ENCODE data around the gene SLITRK1.

SLITRK1 gene

GRCh38 chr13:83906240-83906820, 24.1 kb upstream of the SLITRK1 start:
- no CpG with 5 or more reads among the region's 25 CpGs for WGBS (ENCODE audit: extremely low coverage, insufficient coverage, low lambda C conversion rate)
- H3K4me1 ChIP-seq (ENCODE audit: control insufficient read depth, low read depth, low read length) = no peaks in the 10 kb centered on the region
- H2BK15ac ChIP-seq (replicated peaks; ENCODE audit: low read depth) = no peak overlapping the region

DNA sequence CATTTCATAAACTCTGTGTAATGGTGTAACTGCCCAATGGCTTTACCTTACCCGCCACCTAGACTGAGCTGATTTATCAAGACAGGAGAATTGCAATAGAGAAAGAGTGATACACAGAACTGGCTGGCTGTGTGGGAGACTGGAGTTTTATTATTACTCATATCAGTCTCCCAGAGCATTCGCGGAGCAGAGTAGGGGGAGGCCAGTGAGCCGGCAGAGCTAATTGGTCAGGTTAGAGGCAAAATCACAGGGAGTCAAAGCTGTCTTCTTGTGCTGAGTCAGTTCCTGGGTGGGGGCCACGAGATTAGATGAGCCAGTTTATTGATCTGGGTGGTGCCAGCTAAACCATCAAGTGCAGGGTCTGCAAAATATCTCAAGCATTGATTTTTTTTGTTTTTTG, 23.4 kb upstream of the SLITRK1 start:
- Histone ChIP-seq H3K27me3 (ENCODE audit: insufficient read depth, low read length, poor library complexity) (no peaks in the 10 kb centered on the region), H3K4me1 (ENCODE audit: control insufficient read depth, low read depth, low read length) (no peaks in the 10 kb centered on the region), H3K79me2 (ENCODE audit: control insufficient read depth, insufficient read depth, low read length) (no peaks in the 10 kb centered on the region), H3K56ac (ENCODE audit: low read length) (no peak overlapping the region), H2AK5ac (ENCODE audit: low read length) (no peak overlapping the region), H3K4ac (ENCODE audit: low read depth, low read length) (no peak overlapping the region), H3K18ac (ENCODE audit: low read length) (no peak overlapping the region), H2BK5ac (ENCODE audit: low read length) (no peak overlapping the region), H3K4me3 (ENCODE audit: low read length) (no peak overlapping the region), H3K9ac (ENCODE audit: low read length) (no peak overlapping the region), H4K8ac (ENCODE audit: low read depth, low read length) (no peak overlapping the region), H3K79me1 (ENCODE audit: low read length) (no peaks in the 10 kb centered on the region), H2BK120ac (ENCODE audit: low read depth, low read length) (no peak overlapping the region), H3K4me2 (ENCODE audit: low read length) (no peak overlapping the region), H2BK15ac (replicated peaks; ENCODE audit: low read depth) (no peak overlapping the region), H4K5ac (ENCODE audit: low read length) (no peak overlapping the region), H3K27ac (ENCODE audit: low read depth, low read length) (no peak overlapping the region), H3K36me3 (ENCODE audit: control insufficient read depth, insufficient read depth, low read length) (no peaks in the 10 kb centered on the region), H3K23ac (ENCODE audit: low read length) (no peak overlapping the region)
- no CpG with 5 or more reads among the region's 5 CpGs for WGBS (ENCODE audit: extremely low coverage, insufficient coverage, low lambda C conversion rate)
- DNase-seq = no peak

More at GRCh38 chr13:83906240-83906820, 24.1 kb upstream of the SLITRK1 start:
- Histone ChIP-seq H3K18ac (ENCODE audit: low read length) (no peak overlapping the region), H3K79me2 (ENCODE audit: control insufficient read depth, insufficient read depth, low read length) (no peaks in the 10 kb centered on the region), H2AK5ac (ENCODE audit: low read length) (no peak overlapping the region), H3K79me1 (ENCODE audit: low read length) (no peaks in the 10 kb centered on the region), H3K27ac (ENCODE audit: low read depth, low read length) (no peak overlapping the region), H3K23ac (ENCODE audit: low read length) (no peak overlapping the region), H4K8ac (ENCODE audit: low read depth, low read length) (no peak overlapping the region), H3K56ac (ENCODE audit: low read length) (no peak overlapping the region), H3K27me3 (ENCODE audit: insufficient read depth, low read length, poor library complexity) (no peaks in the 10 kb centered on the region), H3K9ac (ENCODE audit: low read length) (no peak overlapping the region), H4K5ac (ENCODE audit: low read length) (no peak overlapping the region), H2BK5ac (ENCODE audit: low read length) (no peak overlapping the region), H3K36me3 (ENCODE audit: control insufficient read depth, insufficient read depth, low read length) (no peaks in the 10 kb centered on the region), H3K4me3 (ENCODE audit: low read length) (no peak overlapping the region), H3K4ac (ENCODE audit: low read depth, low read length) (no peak overlapping the region), H2BK120ac (ENCODE audit: low read depth, low read length) (no peak overlapping the region), H3K4me2 (ENCODE audit: low read length) (no peak overlapping the region)
- no peak for DNase-seq

GRCh38 chr13:83895994-83896580, 13.8 kb upstream of the SLITRK1 start:
- H3K23ac ChIP-seq (ENCODE audit: low read length) = no peak overlapping the region
- no peaks in the 10 kb centered on the region for H3K79me2 ChIP-seq (ENCODE audit: control insufficient read depth, insufficient read depth, low read length)
- no peaks in the 10 kb centered on the region for H3K27me3 ChIP-seq (ENCODE audit: insufficient read depth, low read length, poor library complexity)
- H2BK15ac ChIP-seq (replicated peaks; ENCODE audit: low read depth) = no peak overlapping the region
- no peaks in the 10 kb centered on the region for H3K36me3 ChIP-seq (ENCODE audit: control insufficient read depth, insufficient read depth, low read length)
- H2AK5ac ChIP-seq (ENCODE audit: low read length) = no peak overlapping the region
- no peak overlapping the region for H4K5ac ChIP-seq (ENCODE audit: low read length)
- H3K4ac ChIP-seq (ENCODE audit: low read depth, low read length) = no peak overlapping the region
- no peaks in the 10 kb centered on the region for H3K79me1 ChIP-seq (ENCODE audit: low read length)
- no peaks in the 10 kb centered on the region for H3K4me1 ChIP-seq (ENCODE audit: control insufficient read depth, low read depth, low read length)
- WGBS (ENCODE audit: extremely low coverage, insufficient coverage, low lambda C conversion rate) = no CpG with 5 or more reads among the region's 3 CpGs
- H2BK5ac ChIP-seq (ENCODE audit: low read length) = no peak overlapping the region
- no peak overlapping the region for H2BK120ac ChIP-seq (ENCODE audit: low read depth, low read length)
- no peak for DNase-seq
- H3K27ac ChIP-seq (ENCODE audit: low read depth, low read length) = no peak overlapping the region
- H3K9ac ChIP-seq (ENCODE audit: low read length) = no peak overlapping the region
- no peak overlapping the region for H3K18ac ChIP-seq (ENCODE audit: low read length)
- no peak overlapping the region for H3K4me2 ChIP-seq (ENCODE audit: low read length)
- no peak overlapping the region for H3K56ac ChIP-seq (ENCODE audit: low read length)
- no peak overlapping the region for H4K8ac ChIP-seq (ENCODE audit: low read depth, low read length)
- no peak overlapping the region for H3K4me3 ChIP-seq (ENCODE audit: low read length)

DNA sequence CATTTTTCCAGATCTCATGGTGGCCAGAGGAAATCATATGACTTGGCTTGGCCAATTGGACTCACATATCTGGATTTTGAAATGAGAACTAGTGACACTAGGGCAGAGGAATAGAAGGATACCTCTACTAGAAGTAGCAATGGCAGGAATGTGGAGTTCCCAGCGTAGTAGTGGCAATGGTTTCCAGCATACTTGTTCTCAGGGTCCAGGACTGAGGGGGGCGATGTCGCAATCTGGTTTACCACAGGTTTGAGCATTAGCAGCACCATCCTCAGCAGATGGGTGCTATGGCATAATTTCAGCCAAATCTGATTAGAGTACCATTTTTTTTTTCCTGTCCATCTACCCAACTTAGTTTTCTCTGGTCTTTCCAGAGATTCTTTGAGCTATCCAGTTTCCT, 8.1 kb upstream of the SLITRK1 start:
- no CpG with 5 or more reads among the region's 3 CpGs for WGBS (ENCODE audit: extremely low coverage, insufficient coverage, low lambda C conversion rate)
- no peak overlapping the region for H2AK5ac ChIP-seq (ENCODE audit: low read length)
- no peak overlapping the region for H3K56ac ChIP-seq (ENCODE audit: low read length)
- H3K4me2 ChIP-seq (ENCODE audit: low read length) = no peak overlapping the region
- no peak overlapping the region for H2BK5ac ChIP-seq (ENCODE audit: low read length)
- no peaks in the 10 kb centered on the region for H3K36me3 ChIP-seq (ENCODE audit: control insufficient read depth, insufficient read depth, low read length)
- H3K27ac ChIP-seq (ENCODE audit: low read depth, low read length) = no peak overlapping the region
- H4K8ac ChIP-seq (ENCODE audit: low read depth, low read length) = no peak overlapping the region
- no peaks in the 10 kb centered on the region for H3K4me1 ChIP-seq (ENCODE audit: control insufficient read depth, low read depth, low read length)
- no peak overlapping the region for H3K18ac ChIP-seq (ENCODE audit: low read length)
- no peak overlapping the region for H4K5ac ChIP-seq (ENCODE audit: low read length)
- no peak for DNase-seq
- H3K27me3 ChIP-seq (ENCODE audit: insufficient read depth, low read length, poor library complexity) = no peaks in the 10 kb centered on the region
- H3K79me2 ChIP-seq (ENCODE audit: control insufficient read depth, insufficient read depth, low read length) = no peaks in the 10 kb centered on the region
- H3K23ac ChIP-seq (ENCODE audit: low read length) = no peak overlapping the region
- H2BK120ac ChIP-seq (ENCODE audit: low read depth, low read length) = no peak overlapping the region
- H2BK15ac ChIP-seq (replicated peaks; ENCODE audit: low read depth) = no peak overlapping the region
- H3K79me1 ChIP-seq (ENCODE audit: low read length) = no peaks in the 10 kb centered on the region
- H3K9ac ChIP-seq (ENCODE audit: low read length) = no peak overlapping the region
- H3K4me3 ChIP-seq (ENCODE audit: low read length) = no peak overlapping the region
- H3K4ac ChIP-seq (ENCODE audit: low read depth, low read length) = no peak overlapping the region

GRCh38 chr13:83884141-83884540, 1.9 kb upstream of the SLITRK1 start:
- H3K36me3 ChIP-seq (ENCODE audit: control insufficient read depth, insufficient read depth, low read length) = no peaks in the 10 kb centered on the region
- H3K79me2 ChIP-seq (ENCODE audit: control insufficient read depth, insufficient read depth, low read length) = no peaks in the 10 kb centered on the region
- no peak overlapping the region for H3K4me2 ChIP-seq (ENCODE audit: low read length)
- no peaks in the 10 kb centered on the region for H3K79me1 ChIP-seq (ENCODE audit: low read length)
- no peak overlapping the region for H2BK5ac ChIP-seq (ENCODE audit: low read length)
- H3K56ac ChIP-seq (ENCODE audit: low read length) = no peak overlapping the region
- no peak overlapping the region for H3K18ac ChIP-seq (ENCODE audit: low read length)
- H4K8ac ChIP-seq (ENCODE audit: low read depth, low read length) = no peak overlapping the region
- no peaks in the 10 kb centered on the region for H3K4me1 ChIP-seq (ENCODE audit: control insufficient read depth, low read depth, low read length)
- H3K27ac ChIP-seq (ENCODE audit: low read depth, low read length) = no peak overlapping the region
- no peak overlapping the region for H3K4ac ChIP-seq (ENCODE audit: low read depth, low read length)
- no peak overlapping the region for H3K9ac ChIP-seq (ENCODE audit: low read length)
- H3K23ac ChIP-seq (ENCODE audit: low read length) = no peak overlapping the region
- H4K5ac ChIP-seq (ENCODE audit: low read length) = no peak overlapping the region
- no peak overlapping the region for H2BK120ac ChIP-seq (ENCODE audit: low read depth, low read length)
- no peak overlapping the region for H2AK5ac ChIP-seq (ENCODE audit: low read length)
- peaks cover 22% of the 10 kb centered on the region for H3K27me3 ChIP-seq (ENCODE audit: insufficient read depth, low read length, poor library complexity)
- no peak overlapping the region for H3K4me3 ChIP-seq (ENCODE audit: low read length)
- no peak for DNase-seq
- H2BK15ac ChIP-seq (replicated peaks; ENCODE audit: low read depth) = no peak overlapping the region

- no CpG with 5 or more reads among the region's 14 CpGs for WGBS (ENCODE audit: extremely low coverage, insufficient coverage, low lambda C conversion rate)
- H2AK5ac ChIP-seq (ENCODE audit: low read length) = no peak overlapping the region
- peak; percentile 28 for DNase-seq
Measured at GRCh38 chr13:83883061-83883523, 818 bp upstream of the SLITRK1 start.

More at GRCh38 chr13:83883061-83883523, 818 bp upstream of the SLITRK1 start:
- H3K27ac ChIP-seq (ENCODE audit: low read depth, low read length) = no peak overlapping the region
- no peak overlapping the region for H2BK5ac ChIP-seq (ENCODE audit: low read length)
- H2BK120ac ChIP-seq (ENCODE audit: low read depth, low read length) = no peak overlapping the region
- no peak overlapping the region for H2BK15ac ChIP-seq (replicated peaks; ENCODE audit: low read depth)
- H3K27me3 ChIP-seq (ENCODE audit: insufficient read depth, low read length, poor library complexity) = peaks cover 22% of the 10 kb centered on the region
- H3K18ac ChIP-seq (ENCODE audit: low read length) = no peak overlapping the region
- H3K79me2 ChIP-seq (ENCODE audit: control insufficient read depth, insufficient read depth, low read length) = no peaks in the 10 kb centered on the region
- no peak overlapping the region for H4K5ac ChIP-seq (ENCODE audit: low read length)
- H4K8ac ChIP-seq (ENCODE audit: low read depth, low read length) = no peak overlapping the region
- no peak overlapping the region for H3K4ac ChIP-seq (ENCODE audit: low read depth, low read length)
- H3K4me2 ChIP-seq (ENCODE audit: low read length) = peak overlapping the region; percentile 13
- no peaks in the 10 kb centered on the region for H3K79me1 ChIP-seq (ENCODE audit: low read length)
- H3K9ac ChIP-seq (ENCODE audit: low read length) = no peak overlapping the region
- H3K56ac ChIP-seq (ENCODE audit: low read length) = no peak overlapping the region
- no peak overlapping the region for H3K23ac ChIP-seq (ENCODE audit: low read length)
- no peak overlapping the region for H3K4me3 ChIP-seq (ENCODE audit: low read length)
- H3K36me3 ChIP-seq (ENCODE audit: control insufficient read depth, insufficient read depth, low read length) = no peaks in the 10 kb centered on the region
- no peaks in the 10 kb centered on the region for H3K4me1 ChIP-seq (ENCODE audit: control insufficient read depth, low read depth, low read length)

All from mesendoderm (in vitro differentiated cells).